GM13976 (cell line): Measurements from ENCODE around the gene TUB.

ENCODE experiments used
- DNase-seq: peaks from one replicate; pipeline ENCODE4 v3.0.0; 2012; ENCODE audit warnings: low spot score
- CTCF ChIP-seq: IDR thresholded peaks from 2 replicates; pipeline ENCODE4 v1.5.1; 2012; ENCODE audit warnings: borderline replicate concordance, mild to moderate bottlenecking; ENCODE audit not compliant: insufficient read depth; ENCODE audit errors: extremely low read depth, missing control alignments, control extremely low read depth
- in situ Hi-C: fragments of 300-500 bp; cut with MboI; formaldehyde crosslinking; loops from one replicate; pipeline ENCODE4 v1.12.0; 2022; ENCODE audit warnings: low sequenced_read_pairs, mixed read lengths, inconsistent platforms; ENCODE audit not compliant: unreplicated experiment

Gene TUB

GRCh38 chr11:8094656-8095055, 13.6 kb downstream of the TUB start:
- TF ChIP-seq CTCF: no peak
- in situ Hi-C loops: loop anchor here (10.0 kb wide), 1 partner anchor 90 kb away; no protein-coding TSS in a partner anchor
- DNase-seq: no peak

GRCh38 chr11:8095371-8095770, 14.4 kb downstream of the TUB start:
- no peak for DNase-seq
- no peak for TF ChIP-seq CTCF
- in situ Hi-C loops: loop anchor here (10.0 kb wide), 1 partner anchor 91 kb away; no protein-coding TSS in a partner anchor

- no peak for DNase-seq
- in situ Hi-C loops: loop anchor here (10.0 kb wide), 1 partner anchor 91 kb away; no protein-coding TSS in a partner anchor
Observed at GRCh38 chr11:8095806-8096522, 15.0 kb downstream of the TUB start.

GRCh38 chr11:8096575-8096974, 15.6 kb downstream of the TUB start:
- in situ Hi-C loops: loop anchor here (10.0 kb wide), 1 partner anchor 92 kb away; no protein-coding TSS in a partner anchor
- TF ChIP-seq CTCF: no peak

More at GRCh38 chr11:8095806-8096522, 15.0 kb downstream of the TUB start:
- no peak for TF ChIP-seq CTCF

GRCh38 chr11:8097062-8097461, 16.1 kb downstream of the TUB start:
- TF ChIP-seq CTCF: no peak
- DNase-seq: no peak
- in situ Hi-C loops: loop anchor here (10.0 kb wide), 1 partner anchor 92 kb away; no protein-coding TSS in a partner anchor

More at GRCh38 chr11:8096575-8096974, 15.6 kb downstream of the TUB start:
- DNase-seq: no peak

- in situ Hi-C loops: loop anchor here (10.0 kb wide), 1 partner anchor 93 kb away; no protein-coding TSS in a partner anchor
- no peak for TF ChIP-seq CTCF
- DNase-seq: no peak
Observed at GRCh38 chr11:8097468-8097867, 16.5 kb downstream of the TUB start.
